IMR-90 (cell line): ENCODE measurements around the gene FOXK1. TPM values are rescaled to one million over a fixed set of nuclear protein-coding genes. Genes with fewer than 3 reads are reported as not detected.

Source experiments
- ATAC-seq: fragments of 200-7000 bp; cut with Tn5 transposase; 2 replicates; pipeline ENCODE4 v1.9.1; 2020; ENCODE audit warnings: low read depth, mild to moderate bottlenecking, moderate library complexity
- BruUV-seq: library from RNA; stranded (reverse); fragments of 400-500 nt; replicated peaks from 2 replicates; lab custom pipeline; 2021; lab: Mats Ljungman, UMichigan
- CTCF ChIA-PET: fragments of 300-600 bp; formaldehyde crosslinking; extraction: SDS; loops from one replicate; lab custom pipeline; 2021; ENCODE audit warnings: antibody characterized with exemption; lab: Yijun Ruan, JAX
- POLR2A ChIA-PET: fragments of 300-600 bp; sonication (Branson Sonifier 250); formaldehyde crosslinking; loops from one replicate; lab custom pipeline; 2022; ENCODE audit warnings: antibody characterized with exemption; ENCODE audit not compliant: unreplicated experiment; lab: Charles Lee
- DNase-seq: peaks from one replicate; pipeline ENCODE4 v3.0.0; 2013
- H2AFZ ChIP-seq: replicated peaks from 2 replicates; pipeline ENCODE3; 2013; ENCODE audit warnings: low read length, mild to moderate bottlenecking; ENCODE audit not compliant: poor library complexity
- H2AK5ac ChIP-seq: 2 replicates; pipeline ENCODE4 v1.6.1; 2013; ENCODE audit warnings: low read depth, low read length, inconsistent platforms
- H2AK9ac ChIP-seq: replicated peaks from 2 replicates; pipeline ENCODE3; 2013; ENCODE audit warnings: mild to moderate bottlenecking, low read depth, low read length, moderate library complexity; ENCODE audit not compliant: poor library complexity
- H2BK120ac ChIP-seq: 2 replicates; pipeline ENCODE4 v1.6.1; 2013; ENCODE audit warnings: low read depth, low read length, inconsistent platforms
- H2BK15ac ChIP-seq: 3 replicates; pipeline ENCODE4 v1.6.1; 2013; ENCODE audit warnings: low read depth, low read length, inconsistent platforms
- H2BK20ac ChIP-seq: 2 replicates; pipeline ENCODE4 v1.6.1; 2013; ENCODE audit warnings: low read depth, mild to moderate bottlenecking, inconsistent platforms, low read length, moderate library complexity
- H2BK5ac ChIP-seq: 2 replicates; pipeline ENCODE4 v1.6.1; 2013; ENCODE audit warnings: mild to moderate bottlenecking, low read depth, low read length, inconsistent platforms; ENCODE audit not compliant: poor library complexity, severe bottlenecking
- H3K14ac ChIP-seq: replicated peaks from 2 replicates; pipeline ENCODE4 v1.6.1; 2013; ENCODE audit warnings: low read depth, low read length, inconsistent platforms
- H3K18ac ChIP-seq: 2 replicates; pipeline ENCODE4 v1.6.1; 2013; ENCODE audit warnings: low read depth, low read length, control low read depth
- H3K23ac ChIP-seq: 2 replicates; pipeline ENCODE4 v1.6.1; 2013; ENCODE audit warnings: low read depth, low read length, inconsistent platforms
- H3K27ac ChIP-seq: 2 replicates; pipeline ENCODE4 v1.5.1; 2013; ENCODE audit warnings: mild to moderate bottlenecking, control low read depth, low read length; ENCODE audit not compliant: insufficient read depth
- H3K27me3 ChIP-seq: 2 replicates; pipeline ENCODE4 v1.6.1; 2013; ENCODE audit warnings: low read length; ENCODE audit not compliant: control insufficient read depth, insufficient read depth
- H3K36me3 ChIP-seq: 2 replicates; pipeline ENCODE4 v1.6.1; 2013; ENCODE audit warnings: low read length, mixed read lengths; ENCODE audit not compliant: control insufficient read depth, insufficient read depth
- H3K4ac ChIP-seq: 2 replicates; pipeline ENCODE4 v1.6.1; 2013; ENCODE audit warnings: low read depth, low read length, inconsistent platforms
- H3K4me1 ChIP-seq: 2 replicates; pipeline ENCODE4 v1.6.1; 2013; ENCODE audit warnings: low read length, mixed read lengths; ENCODE audit not compliant: control insufficient read depth, insufficient read depth
- H3K4me2 ChIP-seq: 2 replicates; pipeline ENCODE4 v1.6.1; 2013; ENCODE audit warnings: low read depth, mild to moderate bottlenecking, control low read depth, low read length, moderate library complexity
- H3K4me3 ChIP-seq: 2 replicates; pipeline ENCODE4 v1.5.1; 2013; ENCODE audit warnings: low read depth, mild to moderate bottlenecking, control low read depth, low read length, moderate library complexity; ENCODE audit not compliant: insufficient read depth
- H3K56ac ChIP-seq: 2 replicates; pipeline ENCODE4 v1.6.1; 2013; ENCODE audit warnings: low read length, inconsistent platforms; ENCODE audit not compliant: insufficient read depth; ENCODE audit errors: extremely low read depth
- H3K79me1 ChIP-seq, 2 experiments: 2 replicates each; pipeline ENCODE4 v1.6.1; 2013; ENCODE audit warnings: low read length in 2 of 2, inconsistent platforms in 1 of 2, low read depth in 1 of 2
- H3K9ac ChIP-seq: 2 replicates; pipeline ENCODE4 v1.6.1; 2013; ENCODE audit warnings: low read depth, low read length, control low read depth
- H3K9me1 ChIP-seq: 2 replicates; pipeline ENCODE4 v1.6.1; 2013; ENCODE audit warnings: low read length, inconsistent platforms; ENCODE audit not compliant: insufficient read depth
- H3K9me3 ChIP-seq: 2 replicates; pipeline ENCODE4 v1.6.1; 2013; ENCODE audit warnings: low read length; ENCODE audit not compliant: control insufficient read depth, insufficient read depth
- H4K20me1 ChIP-seq: 2 replicates; pipeline ENCODE4 v1.6.1; 2013; ENCODE audit warnings: low read length, inconsistent platforms; ENCODE audit not compliant: insufficient read depth
- H4K5ac ChIP-seq: 2 replicates; pipeline ENCODE4 v1.6.1; 2013; ENCODE audit warnings: mild to moderate bottlenecking, low read depth, low read length, control low read depth
- H4K8ac ChIP-seq, 2 experiments: 2 replicates each; pipeline ENCODE4 v1.6.1; 2013; ENCODE audit warnings: low read depth in 2 of 2, low read length in 2 of 2, control low read depth in 1 of 2, inconsistent platforms in 1 of 2
- H4K91ac ChIP-seq: 2 replicates; pipeline ENCODE4 v1.6.1; 2013; ENCODE audit warnings: low read depth, low read length, inconsistent platforms; ENCODE audit not compliant: insufficient read depth
- CEBPB ChIP-seq: IDR thresholded peaks from 2 replicates; pipeline ENCODE4 v1.6.1; 2012; ENCODE audit warnings: low read depth, low read length, improper control_type of control experiment
- NFE2L2 ChIP-seq: fragments of 150-350 bp; IDR thresholded peaks from 2 replicates; pipeline ENCODE4 v1.6.1; 2016; ENCODE audit warnings: low read depth, mild to moderate bottlenecking, low read length
- RAD21 ChIP-seq: IDR thresholded peaks from 2 replicates; pipeline ENCODE4 v1.6.1; 2012; ENCODE audit warnings: low read length, improper control_type of control experiment
- USF2 ChIP-seq: fragments of 150-350 bp; IDR thresholded peaks from 2 replicates; pipeline ENCODE4 v1.6.1; 2017; ENCODE audit warnings: mild to moderate bottlenecking, antibody characterized with exemption, low read length, low read depth
- WGBS, 2 experiments: methylation state at CpG; one replicate each; pipeline versions ENCODE4 v1.1.5 to v1.1.7; 2013; ENCODE audit warnings: missing lambda C conversion rate in 2 of 2; ENCODE audit not compliant: insufficient read length in 1 of 2; ENCODE audit errors: extremely low coverage in 2 of 2; 5-methylcytosine and 5-hydroxymethylcytosine counted together
- dilution Hi-C: fragments of 300-500 bp; cut with HindIII; formaldehyde crosslinking; loops from one replicate; pipeline ENCODE4 v1.14.3; 2018; ENCODE audit warnings: low sequenced_read_pairs; ENCODE audit not compliant: unreplicated experiment
- in situ Hi-C: fragments of 300-500 bp; cut with MboI; formaldehyde crosslinking; loops from 3 replicates; pipeline ENCODE4 v1.14.3; 2019; ENCODE audit warnings: low sequenced_read_pairs, inconsistent platforms, mixed read lengths
- intact Hi-C: fragments of 100-400 bp; cut with micrococcal nuclease; formaldehyde crosslinking; loops from 2 replicates; pipeline ENCODE4 v1.10.0; 2022
- polyA plus RNA-seq, 3 experiments: library from polyadenylated mRNA; depleted of rRNA; stranded (reverse); fragments of >200 nt; gene quantifications; 2 replicates each; pipeline ENCODE4 v1.2.3, GENCODE V29; 2012; ENCODE audit warnings: low replicate concordance in 1 of 3
- total RNA-seq: library from RNA; depleted of rRNA; stranded (reverse); fragments of >200 nt; gene quantifications from 2 replicates; pipeline ENCODE4 v1.2.3, GENCODE V29; 2012

Gene FOXK1
- total and polyA plus RNA-seq, 2 of the 4 experiments (the other 2 are of a cell fraction) = 4.3 to 8.8 TPM

DNA sequence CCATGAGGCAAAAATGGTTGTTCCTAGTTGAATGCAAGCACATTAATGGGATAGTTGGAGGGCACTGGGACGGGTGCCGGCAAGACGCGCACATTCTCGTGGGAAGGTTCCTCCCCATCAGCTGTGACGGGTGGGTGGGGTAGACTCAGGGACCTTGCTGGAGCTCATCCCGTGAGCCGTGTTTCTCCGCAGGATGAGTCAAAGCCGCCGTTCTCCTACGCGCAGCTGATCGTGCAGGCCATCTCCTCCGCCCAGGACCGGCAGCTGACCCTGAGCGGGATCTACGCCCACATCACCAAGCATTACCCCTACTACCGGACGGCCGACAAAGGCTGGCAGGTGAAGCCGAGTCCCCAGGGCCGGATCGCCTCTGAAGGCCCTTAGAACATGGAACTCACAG, 73.0 kb downstream of the FOXK1 start:
- Histone ChIP-seq H2BK15ac (no peak overlapping the region), H3K9me3 (no peaks in the 10 kb centered on the region), H2AK9ac (no peak overlapping the region), H3K4me1 (no peaks in the 10 kb centered on the region), H2BK20ac (no peak overlapping the region), H3K79me1 (peaks cover 9 to 35% of the 10 kb centered on the region in 2 experiments), H3K9ac (no peak overlapping the region), H3K36me3 (peaks cover 66% of the 10 kb centered on the region), H2AK5ac (no peak overlapping the region), H3K18ac (no peak overlapping the region), H3K27ac (no peak overlapping the region), H3K56ac (no peak overlapping the region), H2BK120ac (no peak overlapping the region), H4K20me1 (peaks cover 17% of the 10 kb centered on the region; the same call in 1 of the 2 replicates), H3K4me3 (no peak overlapping the region), H3K23ac (no peak overlapping the region), H3K4ac (no peak overlapping the region), H3K27me3 (no peaks in the 10 kb centered on the region), H3K9me1 (no peaks in the 10 kb centered on the region), H2AFZ (no peak overlapping the region), H4K5ac (no peak overlapping the region), H3K4me2 (no peak overlapping the region), H4K91ac (no peak overlapping the region), H3K14ac (no peak overlapping the region), H2BK5ac (no peak overlapping the region), H4K8ac (no peak overlapping the region)
- ATAC-seq (no peak), DNase-seq (no peak)
- intact Hi-C loops = no loop called here
- no TSS peak for BruUV-seq
- dilution Hi-C loops = no loop called here
- ChIA-PET POLR2A (no interaction called here), CTCF (no interaction called here)
- in situ Hi-C loops = loop anchor here (25.0 kb wide), 1 partner anchor 1893 kb away; no protein-coding TSS in a partner anchor
- no peak for TF ChIP-seq NFE2L2
- no peak for TF ChIP-seq RAD21
- TF ChIP-seq USF2 = no peak
- TF ChIP-seq CEBPB = no peak
- 96% methylated on average over 10 of the region's 24 CpGs; no CpG with 5 or more reads in 1 of the 2 experiments for WGBS, 2 experiments
